Common myeloid progenitor, CD34-positive (primary cell): ENCODE measurements around the gene AKAP13.

Experiments
- CTCF ChIA-PET: fragments of 350-600 bp; sonication (Branson Sonifier 250); formaldehyde crosslinking; loops from one replicate; lab custom pipeline; 2021; ENCODE audit warnings: antibody characterized with exemption; lab: Charles Lee
- POLR2A ChIA-PET: fragments of 350-600 bp; sonication (Branson Sonifier 250); formaldehyde crosslinking; loops from one replicate; lab custom pipeline; 2021; ENCODE audit warnings: antibody characterized with exemption; lab: Charles Lee
- DNase-seq, 3 donors: peaks; one replicate each; pipeline versions ENCODE4 v3.0.0 to v3.0.0-alpha.2; 2013
- H3K27ac ChIP-seq, 2 experiments: 1 replicate in 1 of 2; 2 replicates in 1 of 2; pipeline ENCODE4 v1.7.0; 2013; ENCODE audit warnings: inconsistent platforms in 2 of 2, low read length in 2 of 2, mild to moderate bottlenecking in 2 of 2, low read depth in 1 of 2, moderate library complexity in 1 of 2; ENCODE audit not compliant: severe bottlenecking in 2 of 2, insufficient read depth in 1 of 2, poor library complexity in 1 of 2
- H3K27me3 ChIP-seq, 5 experiments: replicated peaks in 2 of 5; 1 replicate in 3 of 5; 2 replicates in 2 of 5; pipeline versions ENCODE4 v1.6.1 to v1.7.0; 2013; ENCODE audit warnings: low read length in 4 of 5, mild to moderate bottlenecking in 2 of 5, moderate library complexity in 2 of 5, inconsistent platforms in 1 of 5; ENCODE audit not compliant: insufficient read depth in 5 of 5, control insufficient read depth in 4 of 5
- H3K36me3 ChIP-seq, 4 experiments: 1 replicate in 2 of 4; 2 replicates in 2 of 4; pipeline versions ENCODE4 v1.6.1 to v1.7.0; 2013; ENCODE audit warnings: low read length in 3 of 4, control low read depth in 1 of 4, mild to moderate bottlenecking in 1 of 4; ENCODE audit not compliant: control insufficient read depth in 4 of 4, insufficient read depth in 4 of 4
- H3K4me1 ChIP-seq, 4 experiments: 1 replicate in 3 of 4; 2 replicates in 1 of 4; pipeline versions ENCODE4 v1.6.1 to v1.7.1; 2013; ENCODE audit warnings: low read length in 3 of 4, mild to moderate bottlenecking in 3 of 4, control low read depth in 1 of 4, inconsistent platforms in 1 of 4, moderate library complexity in 1 of 4; ENCODE audit not compliant: control insufficient read depth in 4 of 4, insufficient read depth in 4 of 4; ENCODE audit errors: control extremely low read depth in 1 of 4
- H3K4me3 ChIP-seq, 7 experiments: 1 replicate in 4 of 7; 2 replicates in 3 of 7; pipeline versions ENCODE4 v1.5.1 to v1.7.0; 2013; ENCODE audit warnings: mild to moderate bottlenecking in 7 of 7, low read length in 6 of 7, moderate library complexity in 6 of 7, inconsistent platforms in 2 of 7, low read depth in 2 of 7, control low read depth in 1 of 7; ENCODE audit not compliant: insufficient read depth in 4 of 7, control insufficient read depth in 1 of 7; ENCODE audit errors: extremely low read depth in 1 of 7
- H3K9me3 ChIP-seq, 5 experiments: 1 replicate in 4 of 5; 2 replicates in 1 of 5; pipeline versions ENCODE4 v1.6.1 to v1.7.1; 2013; ENCODE audit warnings: low read length in 4 of 5, mild to moderate bottlenecking in 2 of 5, inconsistent platforms in 1 of 5, low read depth in 1 of 5, moderate library complexity in 1 of 5; ENCODE audit not compliant: control insufficient read depth in 4 of 5, insufficient read depth in 2 of 5; ENCODE audit errors: control extremely low read depth in 1 of 5
- WGBS: methylation state at CpG from one replicate; pipeline ENCODE4 v1.1.5; 2013; ENCODE audit not compliant: insufficient coverage; 5-methylcytosine and 5-hydroxymethylcytosine counted together

The AKAP13 gene

GRCh38 chr15:85408270-85408746, 27.9 kb downstream of the AKAP13 start:
- H3K27me3 ChIP-seq = no peaks in the 10 kb centered on the region
- CTCF ChIA-PET = interaction anchor here (9.1 kb wide), 1 partner anchor 112 kb away, joined by 101 read pairs; no protein-coding TSS in a partner anchor
- POLR2A ChIA-PET = no interaction called here
- no peak overlapping the region for H3K4me3 ChIP-seq
- no peaks in the 10 kb centered on the region for H3K36me3 ChIP-seq
- DNase-seq = peak in 1 of 3 donors; percentile 35
- H3K4me1 ChIP-seq = peaks cover 20 to 44% (median 28%) of the 10 kb centered on the region in 4 experiments
- WGBS = 95% methylated on average over 2 of the region's 6 CpGs
- H3K9me3 ChIP-seq = no peaks in the 10 kb centered on the region
- no peak overlapping the region for H3K27ac ChIP-seq

GRCh38 chr15:85412066-85412465, 31.7 kb downstream of the AKAP13 start:
- H3K27me3 ChIP-seq = no peaks in the 10 kb centered on the region

GRCh38 chr15:85412956-85413854, 32.8 kb downstream of the AKAP13 start:
- H3K4me3 ChIP-seq = peak overlapping the region in 1 of 7 experiments; percentile 28
- WGBS = 83% methylated on average over 7 of the region's 14 CpGs
- H3K27me3 ChIP-seq = no peaks in the 10 kb centered on the region
- H3K4me1 ChIP-seq = peaks cover 18 to 38% (median 25%) of the 10 kb centered on the region in 4 experiments
- CTCF ChIA-PET = interaction anchor here (0.7 to 9.1 kb wide), 17 partner anchors 10 to 123 kb away, joined by 3 to 101 read pairs (median 5); no protein-coding TSS in a partner anchor
- POLR2A ChIA-PET = interaction anchor here (0.6 to 1.4 kb wide), 3 partner anchors 11 to 117 kb away, joined by 3 to 4 read pairs (median 4); no protein-coding TSS in a partner anchor
- no peaks in the 10 kb centered on the region for H3K36me3 ChIP-seq
- peak overlapping the region; percentile 21 to 55 for H3K27ac ChIP-seq
- no peaks in the 10 kb centered on the region for H3K9me3 ChIP-seq
- peak; percentile 78 to 92 (median 87) for DNase-seq

More at GRCh38 chr15:85412066-85412465, 31.7 kb downstream of the AKAP13 start:
- peak overlapping the region in 2 of 7 experiments; percentile 3 to 27 for H3K4me3 ChIP-seq
- H3K4me1 ChIP-seq = peaks cover 18 to 38% (median 26%) of the 10 kb centered on the region in 4 experiments
- no CpG with 5 or more reads among the region's 3 CpGs for WGBS
- ChIA-PET POLR2A (no interaction called here), CTCF (interaction anchor here (1.4 to 9.1 kb wide), 8 partner anchors 9 to 122 kb away, joined by 3 to 101 read pairs (median 8); no protein-coding TSS in a partner anchor)
- peak in 2 of 3 donors; percentile 43 to 57 for DNase-seq
- no peaks in the 10 kb centered on the region for H3K9me3 ChIP-seq
- no peaks in the 10 kb centered on the region for H3K36me3 ChIP-seq
- H3K27ac ChIP-seq = peak overlapping the region; percentile 29 to 62

- no peak for DNase-seq
- H3K4me3 ChIP-seq = no peak overlapping the region
- H3K4me1 ChIP-seq = peaks cover 18 to 38% (median 27%) of the 10 kb centered on the region in 4 experiments
- 80% methylated on average over 1 of the region's 4 CpGs for WGBS
- no peaks in the 10 kb centered on the region for H3K27me3 ChIP-seq
- H3K27ac ChIP-seq = peak overlapping the region; percentile 21 to 43
- no peaks in the 10 kb centered on the region for H3K9me3 ChIP-seq
- POLR2A ChIA-PET = interaction anchor here (0.9 to 1.4 kb wide), 2 partner anchors 12 to 117 kb away, joined by 3 to 4 read pairs; no protein-coding TSS in a partner anchor
- H3K36me3 ChIP-seq = no peaks in the 10 kb centered on the region
- CTCF ChIA-PET = interaction anchor here (0.7 to 9.1 kb wide), 13 partner anchors 10 to 124 kb away, joined by 3 to 101 read pairs (median 5); no protein-coding TSS in a partner anchor
These were observed 33.6 kb downstream of the AKAP13 start for GRCh38 chr15:85414037-85414436.

- Histone ChIP-seq H3K9me3 (no peaks in the 10 kb centered on the region), H3K27me3 (no peaks in the 10 kb centered on the region), H3K4me1 (peaks cover 18 to 38% (median 27%) of the 10 kb centered on the region in 4 experiments), H3K36me3 (no peaks in the 10 kb centered on the region), H3K27ac (no peak overlapping the region), H3K4me3 (no peak overlapping the region)
- CTCF ChIA-PET = interaction anchor here (0.7 to 9.1 kb wide), 14 partner anchors 9 to 124 kb away, joined by 3 to 101 read pairs (median 6); no protein-coding TSS in a partner anchor
- POLR2A ChIA-PET = interaction anchor here (0.9 to 1.4 kb wide), 2 partner anchors 13 to 118 kb away, joined by 3 to 4 read pairs; no protein-coding TSS in a partner anchor
- peak; percentile 76 to 78 (median 76) for DNase-seq
These were observed 34.1 kb downstream of the AKAP13 start for GRCh38 chr15:85414495-85414894.

GRCh38 chr15:85414991-85415390, 34.6 kb downstream of the AKAP13 start:
- H3K27me3 ChIP-seq = no peaks in the 10 kb centered on the region
- H3K36me3 ChIP-seq = no peaks in the 10 kb centered on the region
- no peaks in the 10 kb centered on the region for H3K9me3 ChIP-seq
- no peak overlapping the region for H3K27ac ChIP-seq
- ChIA-PET POLR2A (no interaction called here), CTCF (interaction anchor here (0.8 to 9.1 kb wide), 11 partner anchors 12 to 125 kb away, joined by 3 to 101 read pairs (median 4); no protein-coding TSS in a partner anchor)
- H3K4me3 ChIP-seq = no peak overlapping the region
- WGBS = 100% methylated on average over 5 of the region's 10 CpGs
- peaks cover 18 to 38% (median 27%) of the 10 kb centered on the region in 4 experiments for H3K4me1 ChIP-seq
- no peak for DNase-seq
